Suppressor macrophage treated with lipopolysaccharide for 4 hours (primary cell): ENCODE data around the gene PCBP3.
A peak's percentile ranks its signal among the peaks of the same experiment; 100 is the strongest.
"Not testable (repeated sequence)": the region's sequence is repeated elsewhere in the genome, so short reads cannot be mapped to it uniquely, and the experiment has no call there.

Experiments used
- DNase-seq: peaks from one replicate; pipeline ENCODE4 v3.0.0-alpha.2; 2020

The PCBP3 gene

GRCh38 chr21:45885930-45886601 lies 242.5 kb downstream of the PCBP3 start:
- peak; percentile 15 for DNase-seq

DNA sequence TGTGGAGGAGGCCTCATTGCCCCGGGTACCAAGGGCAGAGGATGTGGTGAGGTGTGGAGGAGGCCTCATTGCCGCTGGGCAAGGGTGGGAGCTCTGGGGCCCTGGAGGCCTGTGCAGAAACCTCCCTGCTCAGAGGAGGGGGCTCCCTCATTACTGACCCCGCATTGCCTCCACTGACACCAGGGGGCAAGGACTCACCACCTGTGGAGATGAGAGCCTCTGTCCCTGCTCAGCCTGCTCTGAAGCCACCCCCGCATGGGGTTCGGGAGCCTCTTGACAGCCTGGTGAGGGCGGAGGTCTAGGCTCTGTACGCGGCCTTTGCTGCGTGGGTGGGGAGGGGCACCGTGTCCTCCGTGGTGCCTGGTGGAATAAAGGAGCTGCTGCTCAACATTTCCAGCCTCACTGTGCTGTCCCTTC lies 243.1 kb downstream of the PCBP3 start:
- DNase-seq: no peak

- no peak for DNase-seq
Measured at GRCh38 chr21:45887120-45887611, 243.6 kb downstream of the PCBP3 start.

DNA sequence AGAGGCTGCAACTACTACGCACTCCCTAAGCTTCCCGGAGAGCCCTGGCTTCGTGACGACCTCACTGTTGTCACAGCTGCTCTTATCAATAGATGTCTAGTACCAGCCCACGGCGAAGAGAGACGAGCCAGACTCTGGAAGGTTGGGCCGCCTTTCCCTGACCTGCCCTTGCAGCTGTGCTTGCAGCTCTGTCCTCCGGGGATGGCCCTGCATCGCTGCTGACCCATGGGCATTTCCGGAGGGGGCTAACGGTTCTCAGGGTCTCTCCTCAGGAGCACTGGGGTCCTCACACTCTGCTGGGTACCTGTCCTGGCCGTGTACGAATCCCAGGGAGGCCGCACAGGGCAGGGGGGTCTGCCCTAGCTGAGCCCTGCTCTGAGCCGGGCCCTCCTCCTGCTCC lies 244.3 kb downstream of the PCBP3 start:
- no peak for DNase-seq

GRCh38 chr21:45888386-45889009 lies 245.0 kb downstream of the PCBP3 start:
- DNase-seq: no peak

DNA sequence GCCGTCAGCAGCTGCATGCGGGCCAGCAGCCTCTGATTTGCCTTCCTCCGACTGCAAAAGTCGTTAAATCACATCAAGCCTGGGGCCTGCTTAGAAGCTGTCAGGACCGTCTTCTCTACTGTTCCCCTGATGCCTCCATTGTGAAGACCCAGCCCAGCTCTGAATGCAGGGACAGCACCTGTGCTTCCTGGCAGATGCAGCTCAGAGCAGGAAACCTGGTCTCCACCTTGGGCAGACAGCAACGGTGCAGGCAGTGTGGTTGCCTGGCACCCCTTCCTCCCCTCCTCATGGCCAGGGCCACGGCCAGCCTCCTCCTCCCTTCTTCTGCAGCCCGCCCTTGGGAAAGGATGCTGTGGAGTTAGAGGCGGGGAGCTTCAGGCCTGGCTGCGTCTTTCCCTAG lies 245.7 kb downstream of the PCBP3 start:
- DNase-seq: no peak

- DNase-seq: no peak
Measured at GRCh38 chr21:45889961-45890360, 246.4 kb downstream of the PCBP3 start.

DNA sequence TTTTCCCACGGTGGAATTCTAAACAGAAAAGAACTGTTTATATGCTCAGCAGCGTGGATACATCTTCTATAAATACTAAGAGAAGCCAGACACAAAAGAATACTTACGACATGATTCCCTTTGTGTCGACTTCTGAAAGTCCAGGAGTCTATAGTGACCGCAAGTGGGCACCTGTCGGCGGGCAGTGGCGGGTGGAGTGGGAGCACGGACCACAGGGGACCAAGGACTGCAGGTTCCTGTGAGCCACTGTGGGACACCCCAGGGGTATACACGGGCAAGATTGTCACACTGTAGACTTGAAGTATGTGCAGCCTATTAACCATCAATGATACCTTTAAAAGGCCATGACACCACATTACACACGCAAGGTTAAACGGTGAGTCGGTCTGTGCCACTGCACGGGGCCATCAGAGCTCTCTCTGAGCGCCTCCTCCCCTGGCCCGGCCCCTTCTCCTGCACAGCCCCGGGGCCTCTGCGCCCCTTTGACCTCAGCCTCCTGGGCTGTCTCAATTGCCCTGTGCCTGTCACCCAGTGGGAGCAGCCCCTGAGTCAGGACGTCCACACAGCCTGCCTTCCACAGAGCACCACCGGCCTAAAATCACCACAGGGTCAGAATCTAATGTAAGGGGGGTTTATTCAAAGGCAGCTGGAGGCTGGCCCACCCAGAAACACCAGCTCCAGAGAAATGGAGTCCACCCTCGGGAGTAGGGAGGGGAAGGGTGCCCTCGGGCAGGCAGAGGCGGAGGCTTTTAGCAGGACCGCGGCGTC lies 248.0 kb downstream of the PCBP3 start:
- no peak for DNase-seq

DNA sequence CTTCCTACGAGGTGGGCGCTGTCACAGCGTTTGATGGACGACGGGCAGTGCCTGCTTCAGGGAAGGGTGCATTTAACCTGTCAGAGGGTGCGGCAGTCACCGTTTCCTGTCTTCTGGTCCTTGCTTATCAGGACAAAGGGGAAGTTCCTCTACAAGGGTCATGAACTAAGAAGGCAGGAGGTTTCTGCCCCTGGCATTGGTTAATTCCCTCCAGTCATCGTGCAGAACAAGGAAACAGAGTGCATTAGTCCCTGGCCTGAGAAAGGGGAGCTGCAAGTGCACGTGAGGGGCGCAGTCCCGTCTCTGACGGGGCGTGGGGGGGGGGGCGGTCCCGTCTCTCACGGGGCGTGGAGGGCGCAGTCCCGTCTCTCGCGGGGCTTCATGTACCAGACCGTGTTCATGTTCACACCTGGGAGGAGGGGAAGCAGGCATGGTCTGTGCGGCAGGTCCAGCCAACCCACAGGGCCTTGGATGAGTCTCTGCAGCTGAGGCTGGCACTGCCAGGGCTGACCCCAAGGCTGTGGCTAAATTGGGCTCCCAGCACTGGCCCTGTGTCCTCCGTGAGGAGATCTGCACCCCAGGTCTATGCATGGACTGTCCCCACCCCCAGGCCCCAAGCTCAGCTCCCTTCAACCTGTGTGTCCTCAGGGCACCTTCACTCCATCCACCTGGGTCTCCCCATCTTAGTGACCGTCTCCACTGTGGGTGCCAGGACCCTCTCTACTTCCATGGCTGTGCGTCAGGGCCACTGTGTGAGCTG lies 248.8 kb downstream of the PCBP3 start:
- peak; percentile 21 for DNase-seq

- DNase-seq: no peak
Measured at GRCh38 chr21:45892916-45893739, 249.6 kb downstream of the PCBP3 start.

- DNase-seq: no peak
Measured at GRCh38 chr21:45893740-45894449, 250.4 kb downstream of the PCBP3 start.

- no peak for DNase-seq
Measured at GRCh38 chr21:45894450-45894825, 250.9 kb downstream of the PCBP3 start.

DNA sequence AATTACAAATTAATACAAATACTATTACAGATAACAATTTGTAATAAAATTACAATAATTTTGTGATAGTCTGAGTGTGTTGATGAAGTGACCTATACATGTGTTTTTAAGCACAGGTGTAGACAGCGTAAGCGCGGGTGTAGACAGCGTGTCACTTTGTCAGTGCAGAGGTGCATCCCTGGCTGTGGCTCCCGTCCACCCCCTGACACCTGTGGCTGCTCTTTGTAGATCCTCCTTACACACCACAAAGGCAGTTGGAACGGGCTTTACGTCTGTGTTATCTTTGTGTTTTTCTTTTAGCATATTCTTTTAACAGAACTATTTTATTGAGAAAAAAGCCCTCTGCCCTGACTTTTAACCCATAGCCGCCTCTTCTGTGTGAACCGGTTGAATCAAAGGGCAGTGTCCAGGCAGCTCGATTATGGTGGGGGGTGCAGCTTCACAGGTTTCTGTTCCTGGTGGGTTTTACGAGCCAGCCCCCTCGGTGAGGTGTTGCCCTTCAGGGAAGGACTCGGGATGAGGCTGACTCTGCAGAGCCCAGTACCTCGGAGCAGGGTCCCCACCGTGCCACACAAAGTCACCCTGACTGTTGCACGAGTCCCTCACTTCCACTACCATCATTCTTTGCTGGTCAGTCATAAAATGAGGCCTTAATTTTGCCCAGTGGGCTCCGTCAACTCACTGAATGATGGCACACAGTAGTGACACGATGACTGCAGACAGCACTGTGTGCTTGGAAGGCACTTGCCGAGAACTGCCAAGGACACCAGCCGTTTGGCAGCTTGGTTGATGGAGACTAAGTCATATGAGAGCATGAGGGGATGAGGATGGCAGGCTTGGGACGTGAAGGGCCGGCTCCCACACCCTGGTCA lies 251.6 kb downstream of the PCBP3 start:
- DNase-seq: no peak

GRCh38 chr21:45895778-45896370 lies 252.3 kb downstream of the PCBP3 start:
- no peak for DNase-seq

- DNase-seq: not testable (repeated sequence)
Measured at GRCh38 chr21:45896431-45896830, 252.9 kb downstream of the PCBP3 start.

GRCh38 chr21:45897191-45898027 lies 253.9 kb downstream of the PCBP3 start:
- DNase-seq: no peak

- no peak for DNase-seq
Measured at GRCh38 chr21:45898028-45898350, 254.5 kb downstream of the PCBP3 start.

DNA sequence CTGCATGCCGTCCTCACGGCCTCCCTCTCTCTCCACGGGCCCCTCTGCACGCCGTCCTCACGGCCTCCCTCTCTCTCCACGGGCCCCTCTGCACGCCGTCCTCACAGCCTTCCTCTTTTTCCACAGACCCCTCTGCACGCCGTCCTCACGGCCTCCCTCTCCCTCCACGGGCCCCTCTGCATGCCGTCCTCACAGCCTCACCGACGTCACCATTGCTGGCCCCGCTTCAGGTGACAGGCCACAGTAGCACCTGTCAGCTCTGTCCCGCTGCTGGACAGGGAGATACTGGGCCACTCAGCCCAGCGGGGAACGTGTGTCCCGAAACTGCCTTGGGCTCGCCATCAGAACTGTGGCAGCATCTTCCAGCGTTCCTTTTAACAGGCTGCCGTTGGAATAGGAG lies 255.3 kb downstream of the PCBP3 start:
- DNase-seq: no peak

- no peak for DNase-seq
Measured at GRCh38 chr21:45899317-45900033, 255.9 kb downstream of the PCBP3 start.
